ENCODE measurements around the gene RNF2.

DNA sequence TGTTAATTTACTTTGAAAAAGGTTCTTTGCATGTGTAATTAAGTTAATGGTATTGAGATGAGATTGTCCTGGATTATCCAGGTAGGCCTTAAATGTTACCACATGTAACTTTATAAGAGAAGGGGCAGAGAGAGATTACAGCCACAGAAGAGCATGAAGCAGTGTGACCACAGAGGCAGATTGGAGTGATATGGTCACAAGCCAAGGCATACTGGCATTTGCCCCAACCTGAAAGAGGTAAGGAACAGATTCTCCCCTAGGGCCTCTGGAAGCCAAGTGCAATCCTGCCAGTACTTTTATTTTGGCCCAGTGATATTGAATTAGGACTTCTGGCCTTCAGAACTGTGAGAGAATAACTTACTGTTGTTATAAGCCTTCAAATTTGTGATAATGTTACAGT, 23.0 kb downstream of the RNF2 start:
- TF ChIP-seq, protein P1, sequence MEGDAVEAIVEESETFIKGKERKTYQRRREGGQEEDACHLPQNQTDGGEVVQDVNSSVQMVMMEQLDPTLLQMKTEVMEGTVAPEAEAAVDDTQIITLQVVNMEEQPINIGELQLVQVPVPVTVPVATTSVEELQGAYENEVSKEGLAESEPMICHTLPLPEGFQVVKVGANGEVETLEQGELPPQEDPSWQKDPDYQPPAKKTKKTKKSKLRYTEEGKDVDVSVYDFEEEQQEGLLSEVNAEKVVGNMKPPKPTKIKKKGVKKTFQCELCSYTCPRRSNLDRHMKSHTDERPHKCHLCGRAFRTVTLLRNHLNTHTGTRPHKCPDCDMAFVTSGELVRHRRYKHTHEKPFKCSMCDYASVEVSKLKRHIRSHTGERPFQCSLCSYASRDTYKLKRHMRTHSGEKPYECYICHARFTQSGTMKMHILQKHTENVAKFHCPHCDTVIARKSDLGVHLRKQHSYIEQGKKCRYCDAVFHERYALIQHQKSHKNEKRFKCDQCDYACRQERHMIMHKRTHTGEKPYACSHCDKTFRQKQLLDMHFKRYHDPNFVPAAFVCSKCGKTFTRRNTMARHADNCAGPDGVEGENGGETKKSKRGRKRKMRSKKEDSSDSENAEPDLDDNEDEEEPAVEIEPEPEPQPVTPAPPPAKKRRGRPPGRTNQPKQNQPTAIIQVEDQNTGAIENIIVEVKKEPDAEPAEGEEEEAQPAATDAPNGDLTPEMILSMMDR (IDR thresholded peaks at IDR 0.05): no peak
- TF ChIP-seq POLR2A (IDR thresholded peaks at IDR 0.05): no peak
